GM19467 (cell line): ENCODE data around the gene CST11.

ENCODE experiments used
- ATAC-seq: cut with Tn5 transposase; IDR thresholded peaks from one replicate; pipeline ENCODE4 v1.9.1; 2021; ENCODE audit warnings: mild to moderate bottlenecking, moderate library complexity; ENCODE audit not compliant: unreplicated experiment

The CST11 gene

GRCh38 chr20:23454816-23455215 lies 2.1 kb upstream of the CST11 start:
- ATAC-seq: no peak

DNA sequence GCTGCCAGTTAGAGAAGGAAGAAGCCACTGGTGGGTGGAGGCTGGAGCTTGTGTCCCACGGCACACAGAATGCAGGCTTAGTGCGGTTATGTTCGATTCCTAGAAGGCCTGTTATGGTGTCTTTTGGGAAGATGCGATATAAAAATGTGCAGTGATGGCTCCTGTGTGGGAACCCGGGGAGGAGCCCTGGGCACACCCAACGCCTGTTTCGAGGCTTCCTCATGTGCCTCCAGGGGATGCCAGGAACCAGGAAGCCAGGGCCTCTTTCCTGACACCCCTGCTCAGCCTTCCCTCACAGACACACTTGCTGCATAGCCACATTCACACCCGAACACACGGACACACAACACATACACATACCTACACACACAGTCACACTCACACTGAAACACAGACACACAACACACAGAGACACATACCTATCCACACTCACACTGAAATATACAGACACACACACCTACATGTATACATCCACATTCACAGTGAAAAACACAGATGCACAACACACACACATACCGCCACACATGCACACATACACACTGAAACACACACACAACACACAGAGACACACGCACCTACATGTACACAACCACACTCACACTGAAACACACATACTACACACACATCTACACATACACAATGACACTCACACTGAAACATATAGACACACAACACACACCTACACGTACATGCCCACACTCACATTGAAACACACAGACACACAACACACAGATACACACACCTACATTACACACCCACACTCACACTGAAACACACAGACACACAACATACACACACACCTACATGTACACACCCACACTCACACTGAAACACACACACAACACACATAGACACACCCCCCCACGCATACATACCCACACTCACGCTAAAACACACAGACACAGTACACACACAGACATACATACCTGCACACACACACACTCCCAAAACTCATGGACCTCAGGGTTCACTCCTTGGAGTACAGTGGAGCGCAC lies 1.2 kb upstream of the CST11 start:
- ATAC-seq: no peak

DNA sequence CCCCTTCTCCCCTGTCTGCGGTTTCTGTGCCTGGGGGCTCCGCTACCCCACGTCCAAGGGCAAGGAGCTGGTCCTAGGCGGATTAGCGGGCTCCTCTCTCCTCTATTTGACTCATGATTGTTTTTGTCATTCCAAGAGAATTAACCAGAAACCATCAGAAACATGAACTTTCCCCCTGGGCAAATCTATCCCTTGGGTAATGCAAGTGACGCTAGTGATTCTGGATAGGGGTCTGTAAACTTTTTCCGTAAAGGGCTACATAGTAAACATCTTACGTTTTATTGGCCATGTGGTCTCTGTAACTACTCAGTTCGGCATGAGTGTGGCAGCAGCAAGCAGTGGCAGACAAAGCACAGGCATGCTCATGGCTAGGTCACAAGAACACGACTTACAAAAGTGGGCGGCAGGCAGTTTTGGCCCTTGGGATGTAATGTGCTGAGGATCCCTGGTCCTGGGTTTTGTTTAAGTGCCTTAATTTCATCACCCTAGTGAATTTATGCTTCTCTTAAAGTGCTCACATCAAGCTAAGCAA lies 654 bp downstream of the CST11 start:
- no peak for ATAC-seq

- no peak for ATAC-seq
Observed at GRCh38 chr20:23450877-23451276, 1.8 kb downstream of the CST11 start.

DNA sequence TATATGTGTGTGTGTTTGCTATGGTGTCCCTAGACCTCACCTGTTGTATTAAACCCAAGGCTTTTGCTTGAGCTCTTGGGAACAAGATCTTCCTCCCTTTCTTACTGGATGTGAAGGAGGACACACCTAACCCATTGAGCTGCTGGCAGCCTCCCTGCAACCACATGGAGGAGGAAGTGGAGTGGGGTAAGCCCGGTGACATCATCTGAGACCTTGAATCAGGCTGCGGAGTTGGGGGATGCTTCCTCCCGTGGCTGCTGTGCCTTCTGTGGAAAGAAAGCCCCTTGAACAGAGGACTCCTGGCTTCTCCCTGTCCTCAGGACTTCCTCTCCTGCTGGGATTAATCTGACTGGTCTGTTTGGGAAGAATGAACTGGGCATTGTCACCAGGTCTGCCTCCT lies 3.3 kb downstream of the CST11 start:
- ATAC-seq: no peak

DNA sequence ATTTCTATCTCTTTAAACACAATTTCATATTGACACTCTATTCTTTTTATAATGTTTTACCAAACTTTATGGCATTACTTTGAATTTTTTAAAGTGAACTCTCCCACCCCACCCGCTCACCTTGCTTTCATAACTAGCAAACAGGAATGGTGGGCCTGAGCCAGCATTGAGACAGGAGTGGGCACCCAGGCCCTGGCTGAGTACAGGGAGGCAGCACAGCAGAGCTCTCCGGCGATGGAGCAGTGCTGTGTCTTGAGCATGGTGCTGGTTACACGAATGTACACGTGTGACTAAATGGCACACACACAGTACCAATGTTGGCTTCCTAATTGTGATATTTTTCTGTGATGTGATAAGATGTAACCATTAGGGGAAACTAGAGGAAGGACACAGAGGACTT lies 4.5 kb downstream of the CST11 start:
- no peak for ATAC-seq

DNA sequence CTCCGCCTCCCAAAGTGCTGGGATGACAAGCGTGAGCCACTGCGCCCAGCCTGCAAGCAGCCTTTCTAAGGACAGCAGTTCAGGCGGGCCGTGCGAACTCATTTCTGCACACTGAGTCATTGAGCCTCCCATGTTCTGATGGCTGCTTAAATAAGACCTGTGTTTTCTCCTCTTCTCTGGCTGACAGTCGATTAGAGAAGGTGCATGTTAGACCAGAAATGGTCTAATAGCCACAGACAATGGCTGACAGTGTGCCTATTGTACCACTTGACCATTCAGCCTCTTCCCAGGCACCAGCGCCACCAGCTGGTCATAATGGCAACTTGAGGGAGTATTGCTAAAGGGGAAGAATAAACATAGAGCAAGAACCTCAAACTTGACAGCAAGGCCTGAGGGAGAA lies 6.2 kb downstream of the CST11 start:
- no peak for ATAC-seq

DNA sequence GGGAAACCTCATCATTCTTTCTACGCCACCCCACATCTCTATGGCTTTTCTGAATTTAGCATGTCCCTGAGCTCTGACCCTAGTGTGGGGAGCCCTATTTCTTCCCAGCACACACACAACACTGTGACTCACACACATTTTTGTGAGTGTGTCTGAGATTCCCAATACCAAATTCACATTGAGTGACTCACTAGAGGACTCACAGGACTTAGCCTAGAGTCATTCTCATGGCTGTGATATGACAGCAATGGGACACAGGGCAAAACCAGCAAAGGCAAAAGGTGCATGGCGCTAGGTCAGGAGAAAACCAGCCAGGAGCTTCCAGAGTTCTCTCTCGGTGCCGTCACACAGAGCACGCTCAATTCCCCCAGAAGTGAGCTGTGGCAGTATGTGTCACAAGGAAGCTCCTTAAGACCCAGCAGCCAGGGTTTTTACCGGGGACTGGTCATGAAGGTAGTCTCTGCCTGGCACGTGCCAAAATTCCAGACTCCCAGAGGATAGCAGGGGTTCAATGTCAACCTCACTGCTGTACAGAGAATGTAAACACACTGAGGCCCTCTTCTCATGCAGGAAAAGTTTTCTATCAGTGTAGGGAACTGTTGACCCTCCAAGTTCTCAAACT lies 7.0 kb downstream of the CST11 start:
- no peak for ATAC-seq

GRCh38 chr20:23444859-23445258 lies 7.8 kb downstream of the CST11 start:
- no peak for ATAC-seq

DNA sequence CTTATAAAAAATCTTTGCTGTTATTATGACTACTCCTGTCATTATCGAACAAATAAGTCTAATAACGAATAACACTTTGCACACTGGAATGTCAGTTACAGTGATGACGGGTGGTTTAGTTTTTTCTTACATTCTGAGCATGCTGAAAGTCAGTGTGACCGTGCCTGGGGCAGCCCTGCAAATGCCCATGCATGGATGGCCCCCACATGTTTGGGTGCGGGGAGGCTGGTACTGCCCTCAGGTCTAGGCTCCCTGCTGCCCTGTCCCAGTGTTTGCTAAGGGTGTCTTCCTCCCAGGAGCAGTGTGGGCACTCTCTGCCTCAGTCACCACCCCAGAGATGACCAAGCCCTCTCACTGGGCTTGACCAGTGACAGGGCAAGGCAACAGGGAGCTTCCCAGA lies 10.2 kb downstream of the CST11 start:
- ATAC-seq: no peak

DNA sequence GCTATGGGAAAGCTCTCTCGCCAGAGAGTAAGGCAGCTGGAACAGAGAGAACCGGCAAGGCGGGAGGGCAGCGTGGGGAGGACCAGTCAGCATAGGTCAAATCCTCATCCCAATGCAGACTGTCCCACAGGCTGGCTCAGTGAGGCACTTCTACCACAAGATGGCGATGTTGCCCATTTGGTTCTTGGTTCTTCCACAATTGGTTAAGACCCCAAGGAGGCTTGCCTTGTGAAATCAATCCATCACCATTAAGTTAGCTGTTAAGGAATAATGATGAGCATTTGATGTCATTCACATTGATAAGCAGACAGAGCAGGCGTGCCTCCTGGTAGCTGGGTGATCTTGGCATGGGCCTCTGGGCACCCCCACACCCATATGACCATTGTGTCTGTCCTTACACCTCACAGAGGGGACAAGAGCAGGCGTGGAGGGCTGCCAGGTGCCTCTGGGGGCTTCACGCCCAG lies 10.8 kb downstream of the CST11 start:
- ATAC-seq: peak; percentile 66

DNA sequence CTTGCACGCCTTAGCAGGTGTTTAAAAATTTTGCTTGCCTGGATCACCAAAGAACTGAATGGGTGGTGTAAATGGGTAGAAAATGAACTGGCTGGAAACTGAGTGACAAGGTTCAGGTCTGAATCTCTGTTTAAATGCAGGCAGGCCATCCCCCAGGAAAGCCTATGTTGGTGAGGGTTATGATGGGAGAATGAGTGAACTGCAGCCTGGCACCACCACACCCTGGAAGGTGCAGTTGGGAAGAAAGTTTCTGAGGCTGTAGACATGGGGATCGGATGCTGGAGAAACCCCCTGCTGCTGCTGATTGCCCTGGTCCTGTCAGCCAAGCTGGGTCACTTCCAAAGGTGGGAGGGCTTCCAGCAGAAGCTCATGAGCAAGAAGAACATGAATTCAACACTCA lies 12.7 kb downstream of the CST11 start:
- no peak for ATAC-seq

DNA sequence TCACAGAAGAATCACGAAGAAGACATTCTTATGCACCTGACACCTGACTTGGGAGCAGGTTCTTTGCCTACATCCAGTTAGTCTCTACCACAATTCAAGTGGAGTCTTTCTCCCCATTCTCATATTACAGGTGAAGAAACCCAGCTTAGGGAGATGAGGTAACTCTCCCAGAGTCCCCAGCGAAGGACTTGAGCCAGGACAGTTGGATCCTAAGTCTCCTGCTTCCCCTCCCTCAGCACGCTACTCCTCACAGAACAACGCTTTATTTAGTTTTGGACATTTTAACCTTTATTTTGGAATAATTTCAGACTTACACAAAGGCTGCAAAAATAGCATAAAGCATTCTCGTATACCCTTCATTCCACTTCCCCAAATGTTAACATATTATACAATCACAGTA lies 14.0 kb downstream of the CST11 start:
- ATAC-seq: no peak

DNA sequence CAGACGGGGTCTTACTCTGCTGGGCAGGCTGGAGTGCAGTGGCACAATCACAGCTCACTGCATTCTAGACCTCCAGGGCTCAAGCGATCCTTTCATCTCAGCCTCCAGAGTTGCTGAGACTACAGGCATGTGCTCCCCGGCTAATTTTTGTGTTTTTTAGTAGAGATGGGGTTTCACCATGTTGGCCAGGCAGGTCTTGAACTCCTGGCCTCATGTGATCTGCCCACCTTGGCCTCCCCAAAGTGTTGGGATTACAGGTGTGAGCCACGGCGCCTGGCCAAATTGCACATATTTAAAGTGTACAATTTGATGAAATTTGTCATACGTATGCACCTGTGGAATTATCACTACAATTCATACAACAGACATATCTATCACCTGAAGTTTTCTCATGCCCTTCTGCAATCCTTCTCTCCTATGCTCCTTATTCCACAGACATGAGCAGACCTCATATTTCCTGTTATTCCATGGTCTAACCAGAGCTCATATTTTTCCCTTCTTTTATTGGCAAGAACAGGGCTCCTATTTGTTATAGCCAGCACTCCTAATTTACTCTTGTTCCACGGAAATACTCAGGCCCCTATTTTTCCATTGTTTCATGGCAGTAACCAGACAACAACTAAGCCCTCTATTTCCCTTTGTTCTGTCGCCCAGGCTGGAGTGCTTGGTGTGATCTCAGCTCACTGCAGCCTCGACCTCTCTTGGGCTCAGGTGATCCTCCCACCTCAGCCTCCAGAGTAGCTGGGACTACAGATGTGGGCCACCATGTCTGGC lies 15.4 kb downstream of the CST11 start:
- no peak for ATAC-seq

GRCh38 chr20:23436681-23437080 lies 16.0 kb downstream of the CST11 start:
- ATAC-seq: no peak

GRCh38 chr20:23435626-23436539 lies 16.8 kb downstream of the CST11 start:
- no peak for ATAC-seq

- ATAC-seq: no peak
Observed at GRCh38 chr20:23434521-23435313, 18.0 kb downstream of the CST11 start.

DNA sequence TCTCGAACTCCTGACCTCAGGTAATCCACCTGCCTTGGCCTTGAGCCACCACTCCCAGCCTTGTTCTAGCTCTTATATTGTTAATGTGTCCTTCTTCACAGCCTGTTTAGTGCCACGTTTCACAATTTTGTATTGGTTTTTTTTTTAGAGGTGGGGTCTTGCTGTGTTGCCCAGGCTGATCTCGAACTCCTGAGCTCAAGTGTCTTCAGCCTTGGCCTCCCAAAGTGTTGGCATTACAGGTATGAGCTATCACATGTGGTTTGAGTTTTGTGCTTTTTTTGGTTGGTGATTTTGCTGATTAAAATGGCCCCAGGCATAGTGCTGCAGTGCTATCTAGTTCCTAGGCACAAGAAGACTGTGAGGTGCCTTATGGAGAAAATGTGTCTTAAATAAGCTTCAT lies 19.0 kb downstream of the CST11 start:
- ATAC-seq: no peak

- no peak for ATAC-seq
Observed at GRCh38 chr20:23425129-23425528, 27.5 kb downstream of the CST11 start.
